ENCODE data around the gene VEGFA. TPM values are rescaled to one million over a fixed set of nuclear protein-coding genes. Genes with fewer than 3 reads are reported as not detected.

Gene VEGFA
- total RNA-seq, 1 donor from 2014 or later = 261 TPM

DNA sequence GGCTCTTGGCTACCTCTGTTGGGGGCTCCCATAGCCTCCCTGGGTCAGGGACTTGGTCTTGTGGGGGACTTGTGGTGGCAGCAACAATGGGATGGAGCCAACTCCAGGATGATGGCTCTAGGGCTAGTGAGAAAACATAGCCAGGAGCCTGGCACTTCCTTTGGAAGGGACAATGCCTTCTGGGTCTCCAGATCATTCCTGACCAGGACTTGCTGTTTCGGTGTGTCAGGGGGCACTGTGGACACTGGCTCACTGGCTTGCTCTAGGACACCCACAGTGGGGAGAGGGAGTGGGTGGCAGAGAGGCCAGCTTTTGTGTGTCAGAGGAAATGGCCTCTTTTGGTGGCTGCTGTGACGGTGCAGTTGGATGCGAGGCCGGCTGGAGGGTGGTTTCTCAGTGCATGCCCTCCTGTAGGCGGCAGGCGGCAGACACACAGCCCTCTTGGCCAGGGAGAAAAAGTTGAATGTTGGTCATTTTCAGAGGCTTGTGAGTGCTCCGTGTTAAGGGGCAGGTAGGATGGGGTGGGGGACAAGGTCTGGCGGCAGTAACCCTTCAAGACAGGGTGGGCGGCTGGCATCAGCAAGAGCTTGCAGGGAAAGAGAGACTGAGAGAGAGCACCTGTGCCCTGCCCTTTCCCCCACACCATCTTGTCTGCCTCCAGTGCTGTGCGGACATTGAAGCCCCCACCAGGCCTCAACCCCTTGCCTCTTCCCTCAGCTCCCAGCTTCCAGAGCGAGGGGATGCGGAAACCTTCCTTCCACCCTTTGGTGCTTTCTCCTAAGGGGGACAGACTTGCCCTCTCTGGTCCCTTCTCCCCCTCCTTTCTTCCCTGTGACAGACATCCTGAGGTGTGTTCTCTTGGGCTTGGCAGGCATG is 9.2 kb downstream of the VEGFA start:
- intact Hi-C loops (cut with micrococcal nuclease) = no loop called here
- ATAC-seq (no peak), DNase-seq (no peak)

DNA sequence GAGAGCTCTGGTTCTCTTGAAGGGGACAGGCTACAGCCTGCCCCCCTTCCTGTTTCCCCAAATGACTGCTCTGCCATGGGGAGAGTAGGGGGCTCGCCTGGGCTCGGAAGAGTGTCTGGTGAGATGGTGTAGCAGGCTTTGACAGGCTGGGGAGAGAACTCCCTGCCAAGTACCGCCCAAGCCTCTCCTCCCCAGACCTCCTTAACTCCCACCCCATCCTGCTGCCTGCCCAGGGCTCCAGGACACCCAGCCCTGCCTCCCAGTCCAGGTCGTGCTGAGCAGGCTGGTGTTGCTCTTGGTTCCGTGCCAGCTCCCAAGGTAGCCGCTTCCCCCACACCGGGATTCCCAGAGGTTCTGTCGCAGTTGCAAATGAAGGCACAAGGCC is 9.8 kb downstream of the VEGFA start:
- ATAC-seq = peak; percentile 50
- DNase-seq = peak; percentile 60
- intact Hi-C loops (cut with micrococcal nuclease) = no loop called here

DNA sequence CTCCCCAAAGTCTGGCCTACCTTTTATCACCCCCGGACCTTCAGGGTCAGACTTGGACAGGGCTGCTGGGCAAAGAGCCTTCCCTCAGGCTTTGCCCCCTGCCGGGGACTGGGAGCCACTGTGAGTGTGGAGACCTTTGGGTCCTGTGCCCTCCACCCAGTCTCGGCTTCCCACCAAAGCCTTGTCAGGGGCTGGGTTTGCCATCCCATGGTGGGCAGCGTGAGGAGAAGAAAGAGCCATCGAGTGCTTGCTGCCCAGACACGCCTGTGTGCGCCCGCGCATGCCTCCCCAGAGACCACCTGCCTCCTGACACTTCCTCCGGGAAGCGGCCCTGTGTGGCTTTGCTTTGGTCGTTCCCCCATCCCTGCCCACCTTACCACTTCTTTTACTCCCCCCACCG is 10.3 kb downstream of the VEGFA start:
- no peak for DNase-seq
- ATAC-seq = no peak
- intact Hi-C loops (cut with micrococcal nuclease) = no loop called here

DNA sequence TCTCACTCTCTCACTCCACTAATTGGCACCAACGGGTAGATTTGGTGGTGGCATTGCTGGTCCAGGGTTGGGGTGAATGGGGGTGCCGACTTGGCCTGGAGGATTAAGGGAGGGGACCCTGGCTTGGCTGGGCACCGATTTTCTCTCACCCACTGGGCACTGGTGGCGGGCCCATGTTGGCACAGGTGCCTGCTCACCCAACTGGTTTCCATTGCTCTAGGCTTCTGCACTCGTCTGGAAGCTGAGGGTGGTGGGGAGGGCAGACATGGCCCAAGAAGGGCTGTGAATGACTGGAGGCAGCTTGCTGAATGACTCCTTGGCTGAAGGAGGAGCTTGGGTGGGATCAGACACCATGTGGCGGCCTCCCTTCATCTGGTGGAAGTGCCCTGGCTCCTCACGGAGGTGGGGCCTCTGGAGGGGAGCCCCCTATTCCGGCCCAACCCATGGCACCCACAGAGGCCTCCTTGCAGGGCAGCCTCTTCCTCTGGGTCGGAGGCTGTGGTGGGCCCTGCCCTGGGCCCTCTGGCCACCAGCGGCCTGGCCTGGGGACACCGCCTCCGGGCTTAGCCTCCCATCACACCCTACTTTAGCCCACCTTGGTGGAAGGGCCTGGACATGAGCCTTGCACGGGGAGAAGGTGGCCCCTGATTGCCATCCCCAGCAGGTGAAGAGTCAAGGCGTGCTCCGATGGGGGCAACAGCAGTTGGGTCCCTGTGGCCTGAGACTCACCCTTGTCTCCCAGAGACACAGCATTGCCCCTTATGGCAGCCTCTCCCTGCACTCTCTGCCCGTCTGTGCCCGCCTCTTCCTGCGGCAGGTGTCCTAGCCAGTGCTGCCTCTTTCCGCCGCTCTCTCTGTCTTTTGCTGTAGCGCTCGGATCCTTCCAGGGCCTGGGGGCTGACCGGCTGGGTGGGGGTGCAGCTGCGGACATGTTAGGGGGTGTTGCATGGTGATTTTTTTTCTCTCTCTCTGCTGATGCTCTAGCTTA is 11.2 kb downstream of the VEGFA start:
- intact Hi-C loops (cut with micrococcal nuclease) = no loop called here
- no peak for ATAC-seq
- no peak for DNase-seq

DNA sequence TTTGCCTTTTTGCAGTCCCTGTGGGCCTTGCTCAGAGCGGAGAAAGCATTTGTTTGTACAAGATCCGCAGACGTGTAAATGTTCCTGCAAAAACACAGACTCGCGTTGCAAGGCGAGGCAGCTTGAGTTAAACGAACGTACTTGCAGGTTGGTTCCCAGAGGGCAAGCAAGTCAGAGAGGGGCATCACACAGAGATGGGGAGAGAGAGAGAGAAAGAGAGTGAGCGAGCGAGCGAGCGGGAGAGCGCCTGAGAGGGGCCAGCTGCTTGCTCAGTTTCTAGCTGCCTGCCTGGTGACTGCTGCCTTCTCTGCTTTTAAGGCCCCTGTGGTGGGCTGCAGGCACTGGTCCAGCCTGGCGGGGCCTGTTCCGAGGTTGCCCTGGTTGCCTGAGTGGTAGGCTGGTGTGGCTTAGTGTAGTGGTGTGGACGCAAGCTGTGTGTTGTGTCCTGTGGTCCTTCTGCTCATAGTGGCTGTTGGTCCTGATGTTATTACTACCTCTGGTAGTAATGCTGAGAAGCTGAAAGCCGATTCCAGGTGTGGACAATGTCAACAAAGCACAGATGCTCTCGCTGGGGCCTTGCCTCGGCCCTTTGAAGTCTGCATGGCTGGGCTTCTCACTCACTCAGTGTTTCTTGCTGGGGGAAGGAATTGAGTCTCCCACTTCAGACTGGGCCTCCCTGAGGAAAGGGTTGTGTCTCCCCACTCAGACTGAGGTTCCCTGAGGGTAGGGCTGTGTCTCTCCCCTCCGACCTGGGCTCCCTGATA is 12.1 kb downstream of the VEGFA start:
- no peak for DNase-seq
- intact Hi-C loops (cut with micrococcal nuclease) = no loop called here
- ATAC-seq = no peak

DNA sequence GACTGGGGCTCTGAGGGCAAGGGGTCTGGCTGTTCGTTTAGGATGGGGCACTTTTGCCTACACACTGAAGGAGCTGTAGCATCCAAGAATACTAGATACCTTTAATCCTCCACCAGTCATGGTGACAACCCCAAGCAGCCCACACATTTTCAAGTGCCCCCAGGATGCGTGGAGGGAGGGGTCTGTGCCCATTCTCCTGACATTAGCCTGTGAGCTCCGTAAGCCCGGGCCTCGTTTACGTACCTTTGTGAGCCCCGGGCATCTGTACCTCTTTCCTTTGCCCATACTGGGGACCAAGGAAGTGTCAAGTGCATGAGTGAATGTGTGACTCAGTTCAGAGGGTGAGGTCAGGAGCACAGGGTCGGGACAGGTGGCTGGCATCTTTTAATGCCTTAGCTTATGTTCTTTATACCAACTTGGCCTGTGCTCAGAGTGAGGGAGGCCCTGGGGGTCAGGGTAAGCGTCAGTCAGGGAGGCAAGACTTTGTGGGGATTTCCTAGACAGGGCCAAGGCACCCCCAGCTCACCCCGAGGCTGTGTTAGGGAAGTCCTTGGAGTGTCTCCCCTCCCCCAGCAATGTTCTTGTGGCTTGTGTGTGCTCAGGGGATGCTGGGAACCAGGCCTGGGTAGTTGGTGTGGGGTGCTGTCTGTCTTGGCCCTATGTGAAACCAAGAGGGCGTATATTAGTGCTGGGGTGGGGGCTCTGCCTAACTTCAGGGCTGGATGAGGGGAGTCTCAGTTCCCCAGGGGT is 12.9 kb downstream of the VEGFA start:
- intact Hi-C loops (cut with micrococcal nuclease) = no loop called here
- no peak for DNase-seq
- ATAC-seq = no peak

DNA sequence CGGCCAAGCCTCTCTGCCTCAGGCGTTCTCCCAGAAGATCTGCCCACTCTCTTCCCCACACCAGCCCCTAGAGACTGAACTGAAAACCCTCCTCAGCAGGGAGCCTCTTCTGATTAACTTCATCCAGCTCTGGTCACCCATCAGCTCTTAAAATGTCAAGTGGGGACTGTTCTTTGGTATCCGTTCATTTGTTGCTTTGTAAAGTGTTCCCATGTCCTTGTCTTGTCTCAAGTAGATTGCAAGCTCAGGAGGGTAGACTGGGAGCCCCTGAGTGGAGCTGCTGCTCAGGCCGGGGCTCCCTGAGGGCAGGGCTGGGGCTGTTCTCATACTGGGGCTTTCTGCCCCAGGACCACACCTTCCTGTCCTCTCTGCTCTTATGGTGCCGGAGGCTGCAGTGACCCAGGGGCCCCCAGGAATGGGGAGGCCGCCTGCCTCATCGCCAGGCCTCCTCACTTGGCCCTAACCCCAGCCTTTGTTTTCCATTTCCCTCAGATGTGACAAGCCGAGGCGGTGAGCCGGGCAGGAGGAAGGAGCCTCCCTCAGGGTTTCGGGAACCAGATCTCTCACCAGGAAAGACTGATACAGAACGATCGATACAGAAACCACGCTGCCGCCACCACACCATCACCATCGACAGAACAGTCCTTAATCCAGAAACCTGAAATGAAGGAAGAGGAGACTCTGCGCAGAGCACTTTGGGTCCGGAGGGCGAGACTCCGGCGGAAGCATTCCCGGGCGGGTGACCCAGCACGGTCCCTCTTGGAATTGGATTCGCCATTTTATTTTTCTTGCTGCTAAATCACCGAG is 14.2 kb downstream of the VEGFA start:
- intact Hi-C loops (cut with micrococcal nuclease) = no loop called here
- DNase-seq (no peak), ATAC-seq (no peak)

DNA sequence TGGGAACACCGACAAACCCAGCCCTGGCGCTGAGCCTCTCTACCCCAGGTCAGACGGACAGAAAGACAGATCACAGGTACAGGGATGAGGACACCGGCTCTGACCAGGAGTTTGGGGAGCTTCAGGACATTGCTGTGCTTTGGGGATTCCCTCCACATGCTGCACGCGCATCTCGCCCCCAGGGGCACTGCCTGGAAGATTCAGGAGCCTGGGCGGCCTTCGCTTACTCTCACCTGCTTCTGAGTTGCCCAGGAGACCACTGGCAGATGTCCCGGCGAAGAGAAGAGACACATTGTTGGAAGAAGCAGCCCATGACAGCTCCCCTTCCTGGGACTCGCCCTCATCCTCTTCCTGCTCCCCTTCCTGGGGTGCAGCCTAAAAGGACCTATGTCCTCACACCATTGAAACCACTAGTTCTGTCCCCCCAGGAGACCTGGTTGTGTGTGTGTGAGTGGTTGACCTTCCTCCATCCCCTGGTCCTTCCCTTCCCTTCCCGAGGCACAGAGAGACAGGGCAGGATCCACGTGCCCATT is 15.3 kb downstream of the VEGFA start:
- ATAC-seq (no peak), DNase-seq (no peak)
- intact Hi-C loops (cut with micrococcal nuclease) = no loop called here

DNA sequence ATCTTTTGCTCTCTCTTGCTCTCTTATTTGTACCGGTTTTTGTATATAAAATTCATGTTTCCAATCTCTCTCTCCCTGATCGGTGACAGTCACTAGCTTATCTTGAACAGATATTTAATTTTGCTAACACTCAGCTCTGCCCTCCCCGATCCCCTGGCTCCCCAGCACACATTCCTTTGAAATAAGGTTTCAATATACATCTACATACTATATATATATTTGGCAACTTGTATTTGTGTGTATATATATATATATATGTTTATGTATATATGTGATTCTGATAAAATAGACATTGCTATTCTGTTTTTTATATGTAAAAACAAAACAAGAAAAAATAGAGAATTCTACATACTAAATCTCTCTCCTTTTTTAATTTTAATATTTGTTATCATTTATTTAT is 15.9 kb downstream of the VEGFA start:
- no peak for ATAC-seq
- DNase-seq = no peak
- intact Hi-C loops (cut with micrococcal nuclease) = no loop called here

DNA sequence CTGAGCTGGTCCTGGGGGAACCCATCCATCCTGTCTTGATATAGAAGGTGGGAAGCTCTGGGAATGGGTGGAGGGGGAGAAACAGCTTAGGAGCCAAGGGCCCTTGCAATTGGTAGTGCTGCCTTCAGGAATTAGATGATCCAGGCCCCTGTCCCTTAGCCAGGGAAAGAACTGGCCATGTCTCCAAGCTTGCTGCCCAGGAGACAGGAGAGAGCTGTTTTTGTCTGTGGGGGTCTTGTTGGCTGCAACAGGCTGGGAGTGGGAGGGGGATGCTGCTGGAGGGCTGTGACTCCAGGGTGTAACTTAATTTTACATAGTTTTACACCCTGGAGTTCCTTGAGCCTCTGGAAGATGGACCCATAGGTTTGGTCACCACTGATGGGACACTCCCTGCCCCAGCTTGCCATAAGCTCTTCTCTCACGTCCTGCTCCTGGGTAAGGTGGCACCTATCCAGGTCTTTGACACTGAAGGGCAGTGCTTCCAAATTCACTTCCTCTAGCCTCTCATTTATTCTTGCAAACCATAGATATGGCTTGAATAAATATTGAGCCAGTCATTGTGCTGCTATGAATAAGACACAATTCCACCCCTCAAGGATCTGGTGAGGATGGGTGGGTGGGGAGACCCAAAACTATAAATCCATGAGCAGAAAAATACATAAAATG is 16.8 kb downstream of the VEGFA start:
- ATAC-seq (peak; percentile 25), DNase-seq (no peak)
- intact Hi-C loops (cut with micrococcal nuclease) = no loop called here

DNA sequence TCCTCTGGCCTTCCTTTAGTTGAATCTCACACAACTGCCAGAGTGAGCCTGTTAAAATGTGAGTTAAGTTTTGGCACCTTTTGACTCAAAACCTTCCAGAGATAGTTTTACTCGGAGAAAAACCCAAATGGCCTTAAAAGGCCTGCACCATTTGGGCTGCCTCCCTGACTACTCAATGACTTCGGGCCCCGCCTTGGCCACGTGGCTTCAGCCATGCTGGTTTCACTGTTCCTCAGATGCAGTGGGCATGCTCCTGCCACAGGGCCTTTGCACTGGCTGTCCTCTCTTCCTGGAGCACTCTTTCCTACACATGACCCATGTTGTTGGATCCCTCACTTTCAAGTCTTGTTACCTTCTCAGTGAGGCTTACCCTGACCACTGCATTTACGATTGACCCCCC is 18.3 kb downstream of the VEGFA start:
- intact Hi-C loops (cut with micrococcal nuclease) = no loop called here
- no peak for ATAC-seq
- no peak for DNase-seq

DNA sequence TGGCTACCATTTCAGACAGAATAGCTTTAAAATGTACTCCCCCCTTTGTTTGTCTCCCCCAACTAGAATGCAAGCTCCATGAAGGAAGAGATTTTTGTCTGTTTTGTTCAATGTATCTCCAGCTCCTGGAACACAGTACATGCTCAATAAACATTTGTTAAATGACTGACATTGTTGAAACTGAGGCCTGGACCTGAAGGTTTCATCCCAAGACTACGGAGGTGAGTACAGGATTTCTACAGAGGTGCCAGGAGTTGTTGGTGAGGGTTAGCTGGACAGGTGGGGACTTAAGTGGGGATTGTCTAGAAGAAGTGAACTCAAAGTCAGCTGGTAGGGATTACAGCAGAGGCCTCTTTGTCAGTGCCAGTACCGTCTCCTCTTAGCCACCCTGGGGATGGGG is 19.4 kb downstream of the VEGFA start:
- DNase-seq (no peak), ATAC-seq (no peak)
- intact Hi-C loops (cut with micrococcal nuclease) = no loop called here

DNA sequence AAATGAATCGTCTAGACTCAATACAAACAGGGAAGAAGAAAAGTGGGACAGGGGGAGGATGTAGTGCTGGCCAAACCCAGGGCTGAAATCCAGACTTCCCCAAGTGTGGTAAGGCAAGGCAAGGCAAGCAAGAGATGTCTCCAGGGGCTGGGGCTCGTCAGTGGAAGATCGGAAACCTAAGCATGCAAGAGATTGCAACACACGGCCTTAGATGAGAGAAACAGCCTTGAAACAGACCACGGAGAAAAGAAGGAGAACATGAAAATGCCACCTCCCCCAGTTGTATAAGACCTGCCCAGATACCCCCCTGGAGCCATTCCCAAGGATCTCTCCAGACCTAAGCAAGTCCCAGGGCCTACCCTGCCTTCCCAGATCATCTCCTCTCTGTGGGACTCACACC is 20.0 kb downstream of the VEGFA start:
- intact Hi-C loops (cut with micrococcal nuclease) = no loop called here
- ATAC-seq (peak; percentile 71), DNase-seq (peak; percentile 71)

DNA sequence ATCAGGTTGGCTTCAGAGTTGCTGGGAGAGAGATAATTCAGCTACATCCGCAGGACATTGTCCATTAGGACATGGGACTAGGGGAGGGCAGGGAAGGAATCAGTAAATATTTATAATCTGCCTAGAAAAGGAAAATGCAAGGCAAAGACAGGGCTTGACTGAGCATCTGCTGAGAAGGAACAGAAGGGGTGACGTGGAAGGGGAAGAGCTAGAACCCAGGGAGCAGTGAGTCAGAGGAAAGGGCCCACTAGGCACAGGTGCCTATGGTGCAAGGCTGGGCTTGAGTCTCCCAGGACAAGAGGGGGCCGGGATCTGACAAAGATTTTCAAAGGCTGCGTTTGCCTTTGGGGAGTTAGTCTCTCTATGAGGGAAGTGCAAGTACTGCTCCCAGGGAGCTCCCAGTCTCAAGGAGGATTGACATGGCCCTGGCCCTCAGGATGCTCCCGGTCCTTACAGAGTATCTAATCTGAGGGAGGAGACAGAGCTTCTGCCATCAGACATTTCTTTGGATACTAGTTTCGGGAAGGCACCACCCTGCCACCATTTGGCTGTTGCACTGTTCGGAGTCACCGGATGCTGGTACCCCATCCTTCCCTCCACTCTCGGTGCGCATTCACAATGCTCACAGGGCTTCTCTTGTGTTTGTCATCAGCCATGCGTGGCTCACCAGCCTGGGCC is 21.9 kb downstream of the VEGFA start:
- intact Hi-C loops (cut with micrococcal nuclease) = no loop called here
- DNase-seq (no peak), ATAC-seq (no peak)

DNA sequence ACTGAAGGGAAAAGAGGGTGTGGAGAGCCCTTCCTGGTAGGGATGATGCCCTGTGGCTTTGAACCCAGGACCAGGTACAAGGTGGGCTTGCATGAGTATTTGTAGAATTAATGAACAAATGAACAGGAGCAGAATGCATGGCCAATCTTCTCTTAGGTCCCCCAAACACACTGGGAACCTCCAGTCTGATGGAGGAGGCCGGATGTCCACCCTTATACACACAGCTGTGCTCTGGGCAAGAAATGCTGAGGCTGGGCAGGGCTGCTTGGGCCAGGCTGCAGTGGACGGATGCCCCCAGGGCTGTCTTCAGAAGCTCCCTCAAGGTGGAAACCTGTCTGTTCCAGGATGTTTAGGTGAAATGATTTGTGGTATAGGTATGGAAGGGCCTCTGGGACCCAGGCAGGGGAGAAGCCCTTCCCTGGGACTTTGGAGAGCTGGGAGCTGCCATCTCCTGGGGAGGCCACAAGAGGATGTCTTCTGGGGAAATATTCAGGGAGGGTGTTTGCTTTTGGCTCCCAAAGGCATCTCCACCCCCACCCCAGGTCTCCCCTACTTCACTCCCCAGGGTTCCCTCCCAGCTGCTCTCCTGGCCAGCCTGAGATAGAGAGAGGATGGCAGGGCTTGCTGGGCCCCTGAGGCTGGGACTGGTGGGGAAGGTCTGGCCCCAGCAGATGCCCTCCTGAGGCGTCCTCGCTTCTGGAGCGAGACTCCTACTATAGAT is 23.3 kb downstream of the VEGFA start:
- peak; percentile 30 for DNase-seq
- intact Hi-C loops (cut with micrococcal nuclease) = no loop called here
- ATAC-seq = peak; percentile 18

DNA sequence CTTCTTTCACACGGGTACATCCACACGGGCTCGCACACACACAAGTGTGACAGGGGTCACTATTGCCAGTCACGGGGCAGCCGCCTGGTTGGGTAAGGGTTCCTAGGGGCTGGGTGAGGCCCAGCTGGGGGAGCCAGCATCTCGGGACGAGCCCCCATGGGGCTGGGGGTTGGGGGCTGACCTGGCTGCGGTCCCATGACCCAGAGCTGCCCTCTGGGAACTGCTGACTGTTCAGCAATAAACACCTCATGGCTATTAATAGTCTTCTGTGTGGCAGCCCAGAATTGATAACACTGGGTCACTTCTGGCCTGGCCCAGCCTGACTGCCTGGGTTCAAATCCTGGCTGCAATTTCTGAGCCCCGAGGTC is 23.8 kb downstream of the VEGFA start:
- ATAC-seq = peak; percentile 60
- DNase-seq = peak; percentile 48
- intact Hi-C loops (cut with micrococcal nuclease) = no loop called here
